Vagina (tissue), 2 donors: Measurements from ENCODE around the gene ZNF578. TPM values are rescaled to one million over a fixed set of nuclear protein-coding genes. Genes with fewer than 3 reads are reported as not detected.

ENCODE experiments used
- DNase-seq, 2 donors: peaks; one replicate each; pipeline ENCODE4 v3.0.0-alpha.2; 2017; ENCODE audit errors: extremely low spot score in 2 of 2
- H3K27ac ChIP-seq: fragments of 200-600 bp; sonication (generic); one replicate; pipeline ENCODE4 v1.5.1; 2019
- H3K27me3 ChIP-seq: fragments of 200-600 bp; sonication (generic); one replicate; pipeline ENCODE4 v1.5.1; 2019
- H3K36me3 ChIP-seq, 2 donors: fragments of 200-600 bp; sonication (generic); one replicate each; pipeline ENCODE4 v1.5.1; 2017 to 2019
- H3K4me1 ChIP-seq: fragments of 200-600 bp; sonication (generic); one replicate; pipeline ENCODE4 v1.5.1; 2019
- H3K4me3 ChIP-seq, 2 donors: fragments of 200-600 bp; sonication (generic); 1 replicate in 1 of 2; 2 replicates in 1 of 2; pipeline ENCODE4 v1.5.1; 2016 to 2019
- H3K9me3 ChIP-seq: fragments of 200-600 bp; sonication (generic); one replicate; pipeline ENCODE4 v1.5.1; 2019
- CTCF ChIP-seq, 3 experiments: fragments of 450-650 bp in 2 of 3; fragments of 200-600 bp in 1 of 3; sonication (generic) in 1 of 3; IDR thresholded peaks; one replicate each; pipeline ENCODE4 v1.5.1; 2017 to 2019; ENCODE audit warnings: antibody characterized with exemption in 3 of 3, mild to moderate bottlenecking in 2 of 3, moderate library complexity in 2 of 3
- POLR2A ChIP-seq, 2 donors: fragments of 450-650 bp; IDR thresholded peaks; one replicate each; pipeline ENCODE4 v1.6.1; 2017; ENCODE audit warnings: antibody characterized with exemption in 2 of 2, mild to moderate bottlenecking in 2 of 2, moderate library complexity in 2 of 2
- POLR2AphosphoS5 ChIP-seq, 2 donors: sonication (generic); formaldehyde crosslinking; IDR thresholded peaks; one replicate each; pipeline ENCODE4 v1.9.0; 2017; ENCODE audit warnings: antibody characterized with exemption in 2 of 2, mild to moderate bottlenecking in 2 of 2, low read depth in 1 of 2; ENCODE audit not compliant: insufficient read depth in 1 of 2
- intact Hi-C: fragments of 100-400 bp; cut with DNase I; formaldehyde crosslinking; loops from one replicate; pipeline ENCODE4 v1.15.1; 2023
- total RNA-seq: library from RNA; depleted of rRNA; stranded (reverse); fragments of >200 nt; gene quantifications from one replicate; pipeline ENCODE4 v1.2.3, GENCODE V29; 2016

Gene ZNF578
- total RNA-seq: 2.5 TPM

GRCh38 chr19:52453324-52454094, at the start of gene ZNF578:
Gene ZNF578 (plus strand): TSS chr19:52453553. CDS start chr19:52501846, 48,293 bp downstream.
- Histone ChIP-seq H3K4me3 (peak within 1 kb of the TSS; percentile 55 to 59), H3K9me3 (peaks cover 25% of the 10 kb centered on the region), H3K27me3 (no peaks in the 10 kb centered on the region), H3K4me1 (peaks cover 6% of the 10 kb centered on the region), H3K36me3 (peaks cover 3 to 33% of the 10 kb centered on the region in 2 donors), H3K27ac (no peak within 1 kb of the TSS)
- TF ChIP-seq CTCF (IDR thresholded peaks at IDR 0.05): no peak
- no peak for DNase-seq
- intact Hi-C loops: no loop called here

- H3K36me3 ChIP-seq: peaks cover 7 to 90% of the 10 kb centered on the region in 2 donors
- H3K4me3 ChIP-seq: no peak overlapping the region
- intact Hi-C loops: no loop called here
- H3K27me3 ChIP-seq: no peaks in the 10 kb centered on the region
- H3K9me3 ChIP-seq: peaks cover 59% of the 10 kb centered on the region
- TF ChIP-seq POLR2AphosphoS5 (IDR thresholded peaks at IDR 0.05; ENCODE audit: insufficient read depth in 1 of 2, low read depth in 1 of 2) (no peak), POLR2A (IDR thresholded peaks at IDR 0.05) (no peak), CTCF (IDR thresholded peaks at IDR 0.05) (no peak)
- no peak for DNase-seq
- H3K27ac ChIP-seq: no peak overlapping the region
- H3K4me1 ChIP-seq: no peaks in the 10 kb centered on the region
Observed at GRCh38 chr19:52410276-52410675, 43.1 kb upstream of the ZNF578 start.

- Histone ChIP-seq H3K27me3 (no peaks in the 10 kb centered on the region), H3K9me3 (peaks cover 59% of the 10 kb centered on the region), H3K4me3 (no peak overlapping the region), H3K27ac (no peak overlapping the region), H3K36me3 (peaks cover 0 to 36% of the 10 kb centered on the region in 2 donors), H3K4me1 (no peaks in the 10 kb centered on the region)
- TF ChIP-seq CTCF (IDR thresholded peaks at IDR 0.05) (no peak), POLR2A (IDR thresholded peaks at IDR 0.05) (no peak), POLR2AphosphoS5 (IDR thresholded peaks at IDR 0.05; ENCODE audit: insufficient read depth in 1 of 2, low read depth in 1 of 2) (no peak)
- intact Hi-C loops: no loop called here
- no peak for DNase-seq
Observed at GRCh38 chr19:52415711-52416110, 37.6 kb upstream of the ZNF578 start.

- intact Hi-C loops: no loop called here
- TF ChIP-seq POLR2AphosphoS5 (IDR thresholded peaks at IDR 0.05; ENCODE audit: insufficient read depth in 1 of 2, low read depth in 1 of 2) (no peak), POLR2A (IDR thresholded peaks at IDR 0.05) (no peak), CTCF (IDR thresholded peaks at IDR 0.05) (no peak)
- no peak within 1 kb of the TSS for H3K27ac ChIP-seq
- no peaks in the 10 kb centered on the region for H3K4me1 ChIP-seq
- H3K36me3 ChIP-seq: peaks cover 0 to 17% of the 10 kb centered on the region in 2 donors
- H3K9me3 ChIP-seq: peaks cover 11% of the 10 kb centered on the region
- H3K4me3 ChIP-seq: no peak within 1 kb of the TSS
- no peaks in the 10 kb centered on the region for H3K27me3 ChIP-seq
- no peak for DNase-seq
Observed at GRCh38 chr19:52428937-52429336, 24.4 kb upstream of the ZNF578 start, which contains the start of gene ZNF534. Gene ZNF534 (plus strand): TSS chr19:52429148. CDS start chr19:52431475, 2,327 bp downstream.

GRCh38 chr19:52442179-52442578, 11.2 kb upstream of the ZNF578 start:
- no peak overlapping the region for H3K27ac ChIP-seq
- TF ChIP-seq CTCF (IDR thresholded peaks at IDR 0.05) (no peak), POLR2AphosphoS5 (IDR thresholded peaks at IDR 0.05; ENCODE audit: insufficient read depth in 1 of 2, low read depth in 1 of 2) (no peak), POLR2A (IDR thresholded peaks at IDR 0.05) (no peak)
- H3K9me3 ChIP-seq: peaks cover 5% of the 10 kb centered on the region

More at GRCh38 chr19:52442179-52442578, 11.2 kb upstream of the ZNF578 start:
- Histone ChIP-seq H3K27me3 (no peaks in the 10 kb centered on the region), H3K4me1 (no peaks in the 10 kb centered on the region), H3K4me3 (no peak overlapping the region), H3K36me3 (peaks cover 0 to 7% of the 10 kb centered on the region in 2 donors)
- intact Hi-C loops: no loop called here
- no peak for DNase-seq
